Transverse colon (tissue), 4 donors: ENCODE measurements around the gene TAS2R46. TPM values are rescaled to one million over a fixed set of nuclear protein-coding genes. Genes with fewer than 3 reads are reported as not detected.

Experiments
- DNase-seq: peaks from one replicate; pipeline ENCODE4 v3.0.0-alpha.2; 2019
- H3K27ac ChIP-seq, 4 donors: fragments of 200-600 bp; sonication (generic); 2 replicates each; pipeline ENCODE4 v1.5.1; 2016 to 2018; ENCODE audit warnings: inconsistent platforms in 4 of 4
- H3K27me3 ChIP-seq: fragments of 200-600 bp; sonication (generic); 2 replicates; pipeline ENCODE4 v1.5.1; 2017; ENCODE audit warnings: inconsistent platforms
- H3K36me3 ChIP-seq, 4 donors: fragments of 200-600 bp; sonication (generic); 2 replicates each; pipeline ENCODE4 v1.5.1; 2017 to 2019; ENCODE audit warnings: inconsistent platforms in 4 of 4
- H3K4me1 ChIP-seq, 4 donors: fragments of 200-600 bp; sonication (generic); 2 replicates each; pipeline ENCODE4 v1.5.1; 2017 to 2020; ENCODE audit warnings: inconsistent platforms in 4 of 4
- H3K4me3 ChIP-seq, 4 donors: fragments of 200-600 bp; sonication (generic); 1 replicate in 1 of 4; 2 replicates in 3 of 4; pipeline versions ENCODE4 v1.5.1 to v1.6.1; 2017 to 2019; ENCODE audit warnings: inconsistent platforms in 4 of 4
- H3K9me3 ChIP-seq, 2 donors: fragments of 200-600 bp; sonication (generic); 2 replicates each; pipeline ENCODE4 v1.5.1; 2017 to 2019; ENCODE audit warnings: inconsistent platforms in 2 of 2
- CTCF ChIP-seq, 5 experiments: fragments of 200-600 bp in 3 of 5; fragments of 450-650 bp in 2 of 5; sonication (generic) in 3 of 5; IDR thresholded peaks; 1 replicate in 2 of 5; 2 replicates in 3 of 5; pipeline ENCODE4 v1.5.1; 2016 to 2017; ENCODE audit warnings: antibody characterized with exemption in 5 of 5, inconsistent platforms in 3 of 5, mild to moderate bottlenecking in 2 of 5, moderate library complexity in 1 of 5
- EP300 ChIP-seq: sonication (generic); formaldehyde crosslinking; IDR thresholded peaks from one replicate; pipeline ENCODE4 v1.6.1; 2017; ENCODE audit warnings: antibody characterized with exemption, low read depth
- POLR2A ChIP-seq: fragments of 450-650 bp; IDR thresholded peaks from one replicate; pipeline ENCODE4 v1.6.1; 2016; ENCODE audit warnings: antibody characterized with exemption, mild to moderate bottlenecking, moderate library complexity
- POLR2AphosphoS5 ChIP-seq, 3 donors: sonication (generic); formaldehyde crosslinking; IDR thresholded peaks; one replicate each; pipeline ENCODE4 v1.6.1; 2016; ENCODE audit warnings: antibody characterized with exemption in 3 of 3
- WGBS, 2 donors: methylation state at CpG; one replicate each; pipeline ENCODE4 v1.1.5; 2018; ENCODE audit warnings: low coverage in 1 of 2; 5-methylcytosine and 5-hydroxymethylcytosine counted together
- in situ Hi-C, 4 donors: fragments of 200-750 bp; cut with MboI; loops; one replicate each; pipeline versions ENCODE4 v1.15.0 to v1.15.1; 2017; ENCODE audit warnings: low sequenced_read_pairs in 3 of 4, low pct_ligation_motif_present in 1 of 4, low pct_unique_long_range_greater_than_20kb in 1 of 4
- intact Hi-C: fragments of 100-400 bp; cut with DNase I; formaldehyde crosslinking; loops from one replicate; pipeline ENCODE4 v1.15.1; 2023; ENCODE audit warnings: low total_unique reads
- total RNA-seq, 4 donors: library from RNA; depleted of rRNA; stranded (reverse); fragments of >200 nt; gene quantifications; one replicate each; pipeline ENCODE4 v1.1.0, GENCODE V29; 2016

TAS2R46 gene
- total RNA-seq, 4 donors from 2014 or later, result 2.4 to 3.8 TPM; not detected in 2

- H3K27ac ChIP-seq, result no peak overlapping the region
- no peaks in the 10 kb centered on the region for H3K27me3 ChIP-seq
- DNase-seq, result no peak
- 44 to 50% methylated on average over 1 of the region's 1 CpG for WGBS, 2 donors
- H3K4me3 ChIP-seq, result no peak overlapping the region
- intact Hi-C loops, result no loop called here
- H3K4me1 ChIP-seq, result peaks cover 0 to 16% (median 4%) of the 10 kb centered on the region in 4 donors
- in situ Hi-C loops, result loop anchor here in 3 of 4 donors (5.0 kb wide), 1 partner anchor 54 kb away; no protein-coding TSS in a partner anchor
- H3K36me3 ChIP-seq, result no peaks in the 10 kb centered on the region
- no peak for TF ChIP-seq POLR2A
- TF ChIP-seq CTCF (IDR thresholded peaks at IDR 0.05), result no peak
- TF ChIP-seq EP300, result no peak
- no peak for TF ChIP-seq POLR2AphosphoS5 (IDR thresholded peaks at IDR 0.05)
- peaks cover 0 to 3% of the 10 kb centered on the region in 2 donors for H3K9me3 ChIP-seq
Measured at GRCh38 chr12:11070999-11071398, 8.9 kb upstream of the TAS2R46 start.

DNA sequence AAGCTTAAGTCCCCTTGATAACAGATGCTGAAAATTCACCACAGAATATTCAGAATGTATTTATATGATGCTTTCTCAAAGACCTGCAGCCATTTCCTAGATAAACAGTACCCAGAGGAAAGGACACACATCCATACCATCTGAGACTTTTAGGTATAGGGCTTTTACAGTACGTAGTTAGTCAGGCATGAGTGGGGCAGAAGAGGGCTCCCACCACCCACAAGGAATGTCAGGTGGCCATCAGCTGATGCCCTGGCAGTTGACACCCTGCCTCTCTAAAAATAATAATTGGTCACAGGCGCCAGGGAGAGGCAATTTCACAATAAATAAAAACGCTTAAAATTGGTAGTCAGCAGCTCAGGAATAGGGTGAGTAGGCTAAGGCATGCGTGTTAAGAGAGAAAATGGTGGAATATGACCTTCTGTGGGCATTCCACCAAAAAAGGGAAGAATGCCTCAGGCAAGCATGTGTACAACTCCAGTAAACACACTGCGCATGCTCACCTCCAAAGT lies 7.8 kb upstream of the TAS2R46 start:
- Histone ChIP-seq H3K36me3 (no peaks in the 10 kb centered on the region), H3K27ac (no peak overlapping the region), H3K27me3 (no peaks in the 10 kb centered on the region), H3K4me1 (peaks cover 0 to 16% (median 4%) of the 10 kb centered on the region in 4 donors), H3K9me3 (peaks cover 0 to 3% of the 10 kb centered on the region in 2 donors), H3K4me3 (no peak overlapping the region)
- no peak for DNase-seq
- 81 to 88% methylated on average over 5 of the region's 5 CpGs for WGBS, 2 donors
- in situ Hi-C loops (loop anchor here in 3 of 4 donors (5.0 kb wide), 1 partner anchor 53 kb away; no protein-coding TSS in a partner anchor), intact Hi-C loops (no loop called here)
- TF ChIP-seq CTCF (IDR thresholded peaks at IDR 0.05) (no peak), EP300 (no peak)

GRCh38 chr12:11067514-11067913 lies 5.4 kb upstream of the TAS2R46 start:
- in situ Hi-C loops, result no loop called here

GRCh38 chr12:11059784-11060183 lies 2.3 kb downstream of the TAS2R46 start:
- H3K4me1 ChIP-seq, result no peaks in the 10 kb centered on the region
- intact Hi-C loops, result no loop called here
- no peak for DNase-seq
- TF ChIP-seq EP300, result no peak
- no peak for TF ChIP-seq POLR2AphosphoS5 (IDR thresholded peaks at IDR 0.05)
- no peak for TF ChIP-seq CTCF (IDR thresholded peaks at IDR 0.05)
- TF ChIP-seq POLR2A, result no peak
- no peaks in the 10 kb centered on the region for H3K36me3 ChIP-seq
- no peaks in the 10 kb centered on the region for H3K27me3 ChIP-seq
- in situ Hi-C loops, result no loop called here
- no peaks in the 10 kb centered on the region for H3K9me3 ChIP-seq
- no peak overlapping the region for H3K4me3 ChIP-seq
- no peak overlapping the region for H3K27ac ChIP-seq

More at GRCh38 chr12:11067514-11067913, 5.4 kb upstream of the TAS2R46 start:
- 13 to 48% methylated on average over 2 of the region's 2 CpGs for WGBS, 2 donors
- Histone ChIP-seq H3K36me3 (no peaks in the 10 kb centered on the region), H3K4me1 (peaks cover 0 to 16% (median 4%) of the 10 kb centered on the region in 4 donors), H3K4me3 (no peak overlapping the region), H3K27me3 (no peaks in the 10 kb centered on the region), H3K27ac (no peak overlapping the region), H3K9me3 (peaks cover 0 to 3% of the 10 kb centered on the region in 2 donors)
- TF ChIP-seq CTCF (IDR thresholded peaks at IDR 0.05) (no peak), POLR2A (no peak), EP300 (no peak), POLR2AphosphoS5 (IDR thresholded peaks at IDR 0.05) (no peak)
- intact Hi-C loops, result no loop called here
- peak; percentile 13 for DNase-seq
